22Rv1 (cell line): Measurements from ENCODE around the gene CENPL.
"Not testable (repeated sequence)": the region's sequence is repeated elsewhere in the genome, so short reads cannot be mapped to it uniquely, and the experiment has no call there.

Source experiments
- H3K27ac ChIP-seq: fragments of 450-650 bp; 2 replicates; pipeline ENCODE4 v1.5.1; 2017
- ZFX ChIP-seq: fragments of 450-650 bp; IDR thresholded peaks from 2 replicates; pipeline ENCODE4 v1.6.1; 2017; ENCODE audit warnings: antibody characterized with exemption, borderline replicate concordance
- TF ChIP-seq, protein P1 (sequence below): fragments of 450-650 bp; IDR thresholded peaks from 2 replicates; pipeline ENCODE4 v1.5.1; 2017; ENCODE audit warnings: mild to moderate bottlenecking

Gene CENPL

DNA sequence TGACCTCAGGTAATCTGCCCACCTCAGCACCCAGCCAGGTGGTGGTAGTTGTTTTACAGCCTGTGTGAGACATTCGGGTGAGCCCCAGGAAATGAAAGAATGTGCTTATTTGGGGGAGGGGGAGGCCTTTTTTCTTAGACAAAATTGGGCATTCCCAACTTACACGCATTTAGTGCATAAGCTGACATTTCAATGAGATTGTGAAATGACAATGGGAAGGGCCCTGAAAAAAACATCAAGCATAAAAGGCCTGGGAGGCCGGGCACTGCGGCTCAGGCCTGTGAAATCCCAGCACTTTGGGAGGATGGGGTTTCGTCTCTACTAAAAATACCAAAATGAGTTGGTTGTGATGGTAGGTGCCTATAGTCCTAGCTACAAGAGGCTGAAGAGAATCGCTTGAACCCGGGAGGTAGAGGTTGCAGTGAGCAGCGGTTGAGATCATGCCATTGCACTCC, 38.1 kb upstream of the CENPL start:
- TF ChIP-seq ZFX, result no peak
- TF ChIP-seq, protein P1, sequence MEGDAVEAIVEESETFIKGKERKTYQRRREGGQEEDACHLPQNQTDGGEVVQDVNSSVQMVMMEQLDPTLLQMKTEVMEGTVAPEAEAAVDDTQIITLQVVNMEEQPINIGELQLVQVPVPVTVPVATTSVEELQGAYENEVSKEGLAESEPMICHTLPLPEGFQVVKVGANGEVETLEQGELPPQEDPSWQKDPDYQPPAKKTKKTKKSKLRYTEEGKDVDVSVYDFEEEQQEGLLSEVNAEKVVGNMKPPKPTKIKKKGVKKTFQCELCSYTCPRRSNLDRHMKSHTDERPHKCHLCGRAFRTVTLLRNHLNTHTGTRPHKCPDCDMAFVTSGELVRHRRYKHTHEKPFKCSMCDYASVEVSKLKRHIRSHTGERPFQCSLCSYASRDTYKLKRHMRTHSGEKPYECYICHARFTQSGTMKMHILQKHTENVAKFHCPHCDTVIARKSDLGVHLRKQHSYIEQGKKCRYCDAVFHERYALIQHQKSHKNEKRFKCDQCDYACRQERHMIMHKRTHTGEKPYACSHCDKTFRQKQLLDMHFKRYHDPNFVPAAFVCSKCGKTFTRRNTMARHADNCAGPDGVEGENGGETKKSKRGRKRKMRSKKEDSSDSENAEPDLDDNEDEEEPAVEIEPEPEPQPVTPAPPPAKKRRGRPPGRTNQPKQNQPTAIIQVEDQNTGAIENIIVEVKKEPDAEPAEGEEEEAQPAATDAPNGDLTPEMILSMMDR, result no peak
- peak overlapping the region; percentile 99 for H3K27ac ChIP-seq

DNA sequence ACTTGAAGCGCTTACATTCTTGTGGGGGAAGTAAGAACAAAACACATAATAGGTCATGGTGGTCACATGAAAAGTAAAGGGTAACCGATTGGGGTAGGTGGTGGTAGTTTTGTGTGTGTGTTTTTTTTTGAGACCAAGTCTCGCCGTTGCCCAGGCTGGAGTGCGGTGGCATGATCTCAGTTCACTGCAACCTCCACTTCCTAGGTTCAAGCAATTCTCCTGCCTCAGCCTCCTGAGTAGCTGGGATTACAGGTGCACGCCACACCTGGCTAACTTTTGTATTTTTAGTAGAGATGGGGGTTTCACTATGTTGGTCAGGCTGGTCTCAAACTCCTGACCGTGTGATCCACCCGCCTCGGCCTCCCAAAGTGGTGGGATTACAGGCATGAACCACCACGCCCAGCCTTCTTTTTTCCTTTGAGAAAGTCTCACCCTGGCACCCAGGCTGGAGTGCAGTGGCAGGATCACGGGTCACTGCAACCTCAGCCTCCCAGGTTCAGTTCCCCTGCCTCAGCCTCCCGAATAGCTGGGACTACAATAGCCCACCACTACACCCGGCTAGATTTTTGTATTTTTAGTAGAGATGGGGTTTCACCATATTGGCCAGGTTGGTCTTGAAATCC, 37.6 kb upstream of the CENPL start:
- H3K27ac ChIP-seq, result peak overlapping the region; percentile 99

DNA sequence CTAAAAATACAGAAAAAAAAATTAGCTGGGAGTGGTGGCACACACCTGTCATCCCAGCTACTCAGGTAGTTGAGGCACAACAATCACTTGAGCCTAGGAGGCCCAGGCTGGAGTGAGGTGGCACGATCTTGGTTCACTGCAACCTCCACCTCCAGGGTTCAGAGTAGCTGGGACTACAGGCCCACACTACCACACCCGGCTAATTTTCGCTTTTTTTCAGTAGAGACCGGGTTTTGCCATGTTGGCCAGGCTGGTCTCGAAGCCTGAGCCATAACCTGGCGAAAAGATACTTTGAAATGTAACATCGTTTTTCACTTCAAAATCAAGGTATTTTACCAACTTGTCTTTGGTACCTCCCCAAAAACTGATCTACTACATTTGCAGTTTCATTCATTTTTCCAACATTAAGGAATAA, 37.1 kb upstream of the CENPL start:
- TF ChIP-seq, protein P1, result no peak
- no peak for TF ChIP-seq ZFX
- H3K27ac ChIP-seq, result peak overlapping the region; percentile 99

DNA sequence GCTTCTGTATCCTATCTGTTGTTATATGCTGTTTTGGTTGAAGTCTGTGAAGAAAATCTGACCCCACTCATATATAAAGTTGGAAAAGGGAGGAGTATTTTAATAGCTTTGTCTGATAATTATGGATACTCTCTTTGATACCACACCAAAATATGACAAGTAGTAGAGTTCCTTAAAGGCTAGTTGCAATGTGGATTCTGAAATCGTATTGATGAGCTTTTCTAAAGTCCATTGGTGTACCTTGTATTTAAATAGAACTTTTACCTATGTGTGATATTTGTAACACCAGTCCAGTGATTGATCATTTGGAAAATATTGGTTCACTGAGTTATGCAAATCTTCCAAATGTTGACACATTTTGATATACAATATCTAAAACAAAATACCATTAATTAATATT, 35.4 kb upstream of the CENPL start:
- TF ChIP-seq, protein P1, result no peak
- TF ChIP-seq ZFX, result no peak
- no peak overlapping the region for H3K27ac ChIP-seq

DNA sequence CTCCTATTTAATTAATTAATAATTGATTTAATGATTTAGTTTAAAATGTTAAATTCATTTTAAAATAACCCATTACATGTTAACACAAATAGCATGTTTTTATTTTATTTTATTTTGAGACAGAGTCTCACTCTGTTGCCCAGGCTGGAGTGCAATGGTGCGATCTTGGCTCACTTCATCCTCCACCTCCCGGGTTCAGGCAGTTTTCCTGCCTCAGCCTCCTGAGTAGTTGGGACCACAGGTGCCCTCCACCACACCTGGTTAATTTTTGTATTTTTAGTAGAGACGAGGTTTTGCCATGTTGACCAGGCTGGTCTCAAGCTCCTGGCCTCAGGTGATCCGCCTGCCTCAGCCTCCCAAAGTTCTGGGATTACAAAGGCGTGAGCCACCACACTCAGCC, 34.9 kb upstream of the CENPL start:
- not testable (repeated sequence) for H3K27ac ChIP-seq

DNA sequence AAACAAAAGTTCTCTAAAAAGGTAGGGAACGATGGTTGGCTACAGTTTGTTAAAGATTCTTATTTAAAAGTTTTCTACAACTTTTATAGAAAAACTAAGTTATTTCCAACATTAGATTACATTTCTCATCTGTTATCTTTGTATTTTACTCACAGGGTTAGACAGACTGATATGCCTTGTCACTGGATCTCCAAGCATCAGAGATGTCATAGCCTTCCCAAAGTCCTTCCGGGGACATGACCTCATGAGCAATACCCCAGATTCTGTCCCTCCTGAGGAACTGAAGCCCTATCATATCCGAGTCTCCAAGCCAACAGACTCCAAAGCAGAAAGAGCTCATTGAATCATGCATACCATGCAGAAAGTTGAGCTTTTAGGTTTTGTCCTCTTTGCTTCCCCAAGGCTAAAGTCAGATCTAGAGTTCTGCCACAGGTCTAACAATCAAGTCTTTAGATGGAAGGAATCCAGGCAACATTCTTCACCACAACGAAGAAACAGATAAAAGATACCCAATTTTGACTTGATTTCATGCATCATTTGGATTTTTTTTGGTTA, 32.8 kb upstream of the CENPL start:
- no peak for TF ChIP-seq ZFX
- TF ChIP-seq, protein P1, result no peak
- H3K27ac ChIP-seq, result no peak overlapping the region

DNA sequence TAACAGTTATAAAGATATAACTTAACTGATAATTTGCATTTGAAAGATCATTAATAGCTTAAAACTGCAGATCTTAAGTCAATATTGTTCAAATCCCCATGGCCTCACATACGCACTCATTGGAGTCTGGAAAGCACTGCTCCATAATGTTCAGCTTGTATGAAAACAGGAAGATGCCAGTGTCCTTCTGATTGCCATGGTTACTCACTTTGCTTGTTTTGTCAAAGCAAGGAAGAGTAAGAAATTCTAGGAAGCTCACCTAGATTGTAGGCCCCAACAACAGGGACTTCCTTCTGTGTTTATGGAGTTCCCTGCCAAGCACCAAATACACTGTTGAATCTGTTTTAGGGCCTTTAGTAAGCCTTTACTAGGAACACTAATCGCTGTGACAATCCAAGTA, 32.2 kb upstream of the CENPL start:
- H3K27ac ChIP-seq, result no peak overlapping the region
- TF ChIP-seq, protein P1, result no peak
- TF ChIP-seq ZFX, result no peak

DNA sequence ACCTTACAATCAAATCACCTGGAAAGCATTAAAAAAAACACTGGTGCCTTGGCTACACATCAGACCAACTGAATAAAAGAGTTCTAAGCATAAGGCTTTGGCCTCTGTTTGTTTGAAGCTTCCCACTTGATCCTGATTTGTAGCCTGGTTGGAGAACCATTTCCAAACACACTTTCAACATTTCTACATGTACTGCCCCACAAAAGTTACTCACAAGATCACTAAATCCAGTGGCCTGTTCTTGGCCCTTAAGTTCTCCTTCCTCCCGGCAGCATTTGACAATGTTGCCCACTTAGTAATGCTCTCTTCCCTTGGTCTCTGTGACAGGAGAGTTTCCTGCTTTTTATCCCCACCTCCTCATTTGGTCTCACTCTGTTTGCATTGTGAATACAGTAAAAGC, 31.3 kb upstream of the CENPL start:
- H3K27ac ChIP-seq, result no peak overlapping the region
- no peak for TF ChIP-seq ZFX
- TF ChIP-seq, protein P1, result no peak
